Measurements from ENCODE around the gene PANK2. TPM values are rescaled to one million over a fixed set of nuclear protein-coding genes. Genes with fewer than 3 reads are reported as not detected.
A peak's percentile ranks its signal among the peaks of the same experiment; 100 is the strongest.

The PANK2 gene
- total RNA-seq, 4 donors from 2014 or later = 17.9 to 53.6 (median 43.2) TPM

DNA sequence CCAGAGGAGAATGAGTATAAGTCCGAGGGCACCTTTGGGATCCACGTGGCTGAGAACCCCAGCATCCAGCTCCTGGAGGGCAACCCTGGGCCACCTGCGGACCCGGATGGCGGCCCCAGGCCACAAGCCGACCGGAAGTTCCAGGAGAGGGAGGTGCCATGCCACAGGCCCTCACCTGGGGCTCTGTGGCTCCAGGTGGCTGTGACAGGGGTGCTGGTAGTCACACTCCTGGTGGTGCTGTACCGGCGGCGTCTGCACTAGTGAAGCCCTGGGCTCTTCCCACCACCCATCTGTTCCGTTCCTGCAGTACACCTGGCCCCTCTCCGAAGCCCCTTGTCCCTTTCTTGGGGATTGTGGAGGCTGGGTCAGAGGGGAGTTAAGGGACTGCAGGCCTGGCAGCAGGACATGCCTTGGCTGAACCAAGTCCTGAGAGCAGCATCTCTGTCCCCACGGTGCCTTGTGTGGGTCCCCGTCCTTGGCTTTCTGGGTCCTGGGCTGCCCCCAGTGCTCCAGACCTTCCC lies 23.2 kb upstream of the PANK2 start:
- Histone ChIP-seq H3K4me3 (no peak overlapping the region), H3K36me3 (peaks cover 0 to 77% (median 0%) of the 10 kb centered on the region in 3 donors), H3K27me3 (no peaks in the 10 kb centered on the region), H3K27ac (no peak overlapping the region), H3K4me1 (no peaks in the 10 kb centered on the region), H3K9me3 (no peaks in the 10 kb centered on the region)
- TF ChIP-seq, protein P1, sequence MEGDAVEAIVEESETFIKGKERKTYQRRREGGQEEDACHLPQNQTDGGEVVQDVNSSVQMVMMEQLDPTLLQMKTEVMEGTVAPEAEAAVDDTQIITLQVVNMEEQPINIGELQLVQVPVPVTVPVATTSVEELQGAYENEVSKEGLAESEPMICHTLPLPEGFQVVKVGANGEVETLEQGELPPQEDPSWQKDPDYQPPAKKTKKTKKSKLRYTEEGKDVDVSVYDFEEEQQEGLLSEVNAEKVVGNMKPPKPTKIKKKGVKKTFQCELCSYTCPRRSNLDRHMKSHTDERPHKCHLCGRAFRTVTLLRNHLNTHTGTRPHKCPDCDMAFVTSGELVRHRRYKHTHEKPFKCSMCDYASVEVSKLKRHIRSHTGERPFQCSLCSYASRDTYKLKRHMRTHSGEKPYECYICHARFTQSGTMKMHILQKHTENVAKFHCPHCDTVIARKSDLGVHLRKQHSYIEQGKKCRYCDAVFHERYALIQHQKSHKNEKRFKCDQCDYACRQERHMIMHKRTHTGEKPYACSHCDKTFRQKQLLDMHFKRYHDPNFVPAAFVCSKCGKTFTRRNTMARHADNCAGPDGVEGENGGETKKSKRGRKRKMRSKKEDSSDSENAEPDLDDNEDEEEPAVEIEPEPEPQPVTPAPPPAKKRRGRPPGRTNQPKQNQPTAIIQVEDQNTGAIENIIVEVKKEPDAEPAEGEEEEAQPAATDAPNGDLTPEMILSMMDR (IDR thresholded peaks at IDR 0.05) = no peak
- TF ChIP-seq POLR2A (IDR thresholded peaks at IDR 0.05) = no peak
- no peak for DNase-seq

DNA sequence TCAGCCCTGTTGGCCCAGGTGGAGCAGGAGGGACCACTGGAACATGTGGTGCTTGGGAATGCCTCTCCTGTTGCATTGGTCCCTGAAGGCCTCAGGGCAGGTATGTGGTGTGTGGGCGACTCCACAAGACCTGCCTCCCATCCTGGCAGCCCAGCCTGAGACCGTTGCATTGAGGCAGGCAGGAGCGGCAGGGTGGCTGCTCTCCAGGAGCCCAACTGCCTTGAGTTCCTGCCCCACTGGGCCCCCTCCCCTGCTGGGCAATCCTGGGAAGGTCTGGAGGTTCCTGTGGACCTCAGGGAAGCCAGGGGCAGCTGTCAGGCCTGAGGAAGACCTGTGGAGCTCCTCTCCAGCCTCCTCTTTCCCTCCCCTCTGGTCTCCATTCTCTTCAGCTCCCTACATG lies 22.7 kb upstream of the PANK2 start:
- Histone ChIP-seq H3K4me1 (no peaks in the 10 kb centered on the region), H3K36me3 (peaks cover 0 to 77% (median 0%) of the 10 kb centered on the region in 3 donors), H3K27me3 (no peaks in the 10 kb centered on the region), H3K4me3 (no peak overlapping the region), H3K9me3 (no peaks in the 10 kb centered on the region), H3K27ac (no peak overlapping the region)
- TF ChIP-seq, protein P1 (IDR thresholded peaks at IDR 0.05) = no peak
- no peak for TF ChIP-seq POLR2A (IDR thresholded peaks at IDR 0.05)
- DNase-seq = no peak

DNA sequence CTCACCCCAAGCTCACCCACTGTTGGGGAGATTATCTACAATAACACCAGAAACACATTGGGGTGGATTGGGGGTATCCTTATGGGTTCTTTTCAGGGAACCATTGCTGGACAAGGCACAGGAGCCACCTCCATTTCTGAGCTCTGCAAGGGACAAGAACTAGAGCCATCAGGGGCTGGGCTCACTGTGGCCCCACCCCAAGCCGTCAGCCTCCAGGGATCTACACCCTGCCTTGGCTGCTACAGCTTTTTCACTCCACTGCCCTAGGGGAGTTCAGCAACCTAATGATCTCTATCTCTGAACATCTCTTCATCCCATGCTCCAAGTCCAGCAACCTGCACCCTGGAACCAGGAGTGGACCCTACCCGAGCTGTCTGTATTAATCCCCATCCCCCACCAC lies 21.4 kb upstream of the PANK2 start:
- no peaks in the 10 kb centered on the region for H3K4me1 ChIP-seq
- no peaks in the 10 kb centered on the region for H3K9me3 ChIP-seq
- no peak for TF ChIP-seq POLR2A (IDR thresholded peaks at IDR 0.05)
- TF ChIP-seq, protein P1 (IDR thresholded peaks at IDR 0.05) = no peak
- H3K4me3 ChIP-seq = no peak overlapping the region
- no peaks in the 10 kb centered on the region for H3K27me3 ChIP-seq
- DNase-seq = no peak
- no peak overlapping the region for H3K27ac ChIP-seq
- H3K36me3 ChIP-seq = peaks cover 0 to 75% (median 0%) of the 10 kb centered on the region in 3 donors

DNA sequence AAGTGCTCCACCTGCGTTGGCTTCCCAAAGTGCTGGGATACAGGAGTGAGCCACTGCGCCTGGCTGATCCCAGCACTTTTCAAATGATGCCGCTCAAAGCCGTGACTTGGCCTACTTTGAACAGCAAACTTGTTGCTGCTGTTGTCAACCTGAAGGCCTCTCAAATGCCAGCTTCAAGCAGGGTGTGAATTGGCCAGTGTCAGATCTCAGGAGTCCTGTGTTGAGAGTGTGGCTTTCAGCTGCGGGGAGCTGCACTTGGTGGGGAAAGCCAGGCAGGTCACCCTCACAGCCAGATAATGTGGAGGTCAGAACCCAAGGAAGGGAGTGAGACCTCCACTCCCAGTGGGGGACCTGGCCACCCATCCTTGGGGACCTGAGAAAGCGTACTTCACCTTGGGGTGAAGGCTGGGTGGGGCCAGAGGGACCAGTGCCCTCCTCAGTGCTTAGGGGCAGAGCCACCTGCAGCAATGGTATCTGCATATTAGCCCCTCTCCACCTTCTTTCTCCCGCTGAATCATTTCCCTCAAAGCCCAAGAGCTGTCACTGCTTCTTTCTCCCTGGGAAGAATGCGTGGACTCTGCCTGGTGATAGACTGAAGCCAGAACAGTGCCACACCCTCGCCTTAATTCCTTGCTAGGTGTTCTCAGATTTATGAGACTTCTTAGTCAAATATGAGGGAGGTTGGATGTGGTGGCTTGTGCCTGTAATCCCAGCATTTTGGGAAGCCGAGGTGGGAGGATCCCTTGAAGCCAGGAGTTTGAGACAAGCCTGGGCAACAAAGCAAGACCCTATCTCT lies 19.1 kb upstream of the PANK2 start:
- peaks cover 0 to 75% (median 0%) of the 10 kb centered on the region in 3 donors for H3K36me3 ChIP-seq
- H3K9me3 ChIP-seq = no peaks in the 10 kb centered on the region

DNA sequence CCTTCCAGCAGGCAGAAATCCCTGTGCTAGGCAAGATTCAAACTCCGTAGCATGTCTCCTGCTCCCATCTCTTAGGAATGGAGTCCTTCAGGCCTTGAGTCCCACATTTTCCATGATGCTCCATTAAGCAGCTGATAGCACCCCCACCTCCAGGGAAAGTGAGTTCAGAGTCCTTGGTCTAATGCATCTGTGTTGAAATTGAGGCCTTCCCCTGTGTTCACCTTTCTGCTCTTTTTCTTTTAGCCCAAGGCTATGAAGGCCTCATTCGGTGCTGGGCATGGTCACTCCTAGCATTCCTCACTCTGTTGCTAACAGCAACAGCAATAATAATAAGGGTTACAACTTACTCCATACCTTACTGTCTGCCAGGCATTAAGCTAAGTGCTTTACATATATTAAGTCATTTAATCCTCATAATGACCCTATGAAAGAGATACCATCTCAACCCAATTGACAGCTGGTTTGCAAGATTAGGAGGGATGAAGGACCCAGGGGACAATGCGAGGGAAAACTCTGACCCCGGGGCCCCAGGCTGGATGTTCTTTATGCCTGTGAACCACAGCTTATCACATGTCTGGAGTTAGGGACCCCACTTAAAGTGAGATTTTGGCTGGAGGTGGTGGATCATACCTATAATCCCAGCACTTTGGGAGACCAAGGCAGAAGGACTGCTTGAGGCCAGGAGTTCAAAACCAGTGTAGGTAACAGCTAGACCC lies 17.5 kb upstream of the PANK2 start:
- Histone ChIP-seq H3K9me3 (no peaks in the 10 kb centered on the region), H3K36me3 (peaks cover 0 to 58% (median 0%) of the 10 kb centered on the region in 3 donors), H3K27me3 (no peaks in the 10 kb centered on the region), H3K4me3 (no peak overlapping the region), H3K27ac (no peak overlapping the region), H3K4me1 (no peaks in the 10 kb centered on the region)
- no peak for DNase-seq
- TF ChIP-seq, protein P1 (IDR thresholded peaks at IDR 0.05) = no peak
- TF ChIP-seq POLR2A (IDR thresholded peaks at IDR 0.05) = no peak

More for the DNA sequence above, 19.1 kb upstream of the PANK2 start:
- no peak overlapping the region for H3K4me3 ChIP-seq
- no peaks in the 10 kb centered on the region for H3K27me3 ChIP-seq
- no peaks in the 10 kb centered on the region for H3K4me1 ChIP-seq
- no peak for TF ChIP-seq POLR2A (IDR thresholded peaks at IDR 0.05)
- TF ChIP-seq, protein P1 (IDR thresholded peaks at IDR 0.05) = no peak
- H3K27ac ChIP-seq = peak overlapping the region in 1 of 4 donors; percentile 21
- DNase-seq = no peak

All from Peyer's patch (tissue), 4 donors.